CD4-positive, alpha-beta T cell treated with Interleukin-15 for 1 hour (primary cell): ENCODE results near the gene MSH2.
"Not testable (repeated sequence)": the region's sequence is repeated elsewhere in the genome, so short reads cannot be mapped to it uniquely, and the experiment has no call there.

Source experiments
- DNase-seq: peaks from one replicate; pipeline ENCODE4 v3.0.0-alpha.2; 2020

MSH2 gene

DNA sequence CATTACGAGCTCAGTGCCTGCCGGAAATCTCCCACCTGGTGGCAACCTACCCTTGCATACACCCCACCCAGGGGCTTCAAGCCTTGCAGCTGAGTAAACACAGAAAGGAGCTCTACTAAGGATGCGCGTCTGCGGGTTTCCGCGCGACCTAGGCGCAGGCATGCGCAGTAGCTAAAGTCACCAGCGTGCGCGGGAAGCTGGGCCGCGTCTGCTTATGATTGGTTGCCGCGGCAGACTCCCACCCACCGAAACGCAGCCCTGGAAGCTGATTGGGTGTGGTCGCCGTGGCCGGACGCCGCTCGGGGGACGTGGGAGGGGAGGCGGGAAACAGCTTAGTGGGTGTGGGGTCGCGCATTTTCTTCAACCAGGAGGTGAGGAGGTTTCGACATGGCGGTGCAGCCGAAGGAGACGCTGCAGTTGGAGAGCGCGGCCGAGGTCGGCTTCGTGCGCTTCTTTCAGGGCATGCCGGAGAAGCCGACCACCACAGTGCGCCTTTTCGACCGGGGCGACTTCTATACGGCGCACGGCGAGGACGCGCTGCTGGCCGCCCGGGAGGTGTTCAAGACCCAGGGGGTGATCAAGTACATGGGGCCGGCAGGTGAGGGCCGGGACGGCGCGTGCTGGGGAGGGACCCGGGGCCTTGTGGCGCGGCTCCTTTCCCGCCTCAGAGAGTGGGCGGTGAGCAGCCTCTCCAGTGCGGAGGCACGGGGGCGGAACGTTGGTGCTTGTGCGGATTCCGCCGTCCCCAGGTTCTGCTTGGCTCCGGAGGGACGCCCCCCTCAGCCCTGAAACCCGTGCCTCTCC, at the start of gene MSH2:
MSH2 (plus strand) TSS at position 352 of the 804 bp plus-strand sequence; CDS start at position 388, 36 bp downstream.
- DNase-seq = peak; percentile 92

DNA sequence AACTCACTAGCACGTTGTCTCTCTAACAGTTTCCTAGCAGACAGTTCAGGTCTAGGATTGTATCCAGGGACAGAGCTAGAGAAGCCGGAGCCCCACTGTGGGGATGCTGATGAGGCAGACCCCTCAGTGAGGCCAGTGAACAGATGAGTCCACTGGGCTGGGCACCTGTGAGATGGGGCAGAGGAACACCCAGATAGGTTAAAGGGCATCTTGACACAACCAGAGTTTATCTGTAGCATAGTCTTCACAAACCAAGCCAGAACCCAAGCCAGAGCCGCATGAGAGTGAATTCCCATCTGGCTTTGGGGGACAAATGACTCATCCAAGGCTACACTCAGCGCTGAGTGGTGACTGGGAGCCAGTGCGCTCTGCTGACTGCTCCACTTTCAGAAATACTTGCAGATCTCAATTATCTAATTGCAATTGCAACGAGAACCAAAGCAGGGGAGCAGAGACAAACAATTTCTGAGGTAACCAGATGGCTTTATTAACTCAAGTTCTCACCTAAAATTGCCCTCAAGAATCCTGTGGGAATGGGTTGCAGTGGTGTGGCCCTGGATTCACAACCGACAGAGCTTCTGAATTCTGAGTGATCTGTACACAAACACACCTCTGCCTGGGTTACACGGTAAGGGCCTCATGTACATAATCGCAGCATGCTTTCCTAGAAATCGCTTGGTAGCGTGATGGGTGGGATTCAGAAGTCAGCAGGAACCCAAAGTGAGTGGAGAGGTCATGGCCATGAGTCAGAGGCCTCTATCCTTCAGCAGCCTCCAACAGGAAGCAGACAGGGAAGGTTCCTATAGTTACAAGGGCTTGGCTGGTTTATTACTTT, 48.7 kb upstream of the MSH2 start:
- DNase-seq = no peak

DNA sequence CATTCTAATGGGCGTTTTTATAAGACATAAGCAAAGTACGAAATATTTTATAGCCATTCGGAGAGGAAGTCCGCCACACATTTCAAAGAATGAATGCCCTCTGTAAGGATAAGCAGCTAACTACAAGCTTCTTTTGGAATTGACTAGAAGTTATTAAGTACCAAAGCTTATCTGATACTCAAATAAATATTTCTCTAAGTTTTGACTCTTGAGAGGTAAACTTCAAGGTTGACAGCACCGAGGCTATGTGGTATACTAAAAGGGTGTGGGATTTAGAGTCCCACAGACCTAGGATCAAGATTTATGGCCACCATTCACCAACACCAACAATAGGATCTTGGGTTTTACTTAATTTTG, 48.1 kb upstream of the MSH2 start:
- DNase-seq = no peak

DNA sequence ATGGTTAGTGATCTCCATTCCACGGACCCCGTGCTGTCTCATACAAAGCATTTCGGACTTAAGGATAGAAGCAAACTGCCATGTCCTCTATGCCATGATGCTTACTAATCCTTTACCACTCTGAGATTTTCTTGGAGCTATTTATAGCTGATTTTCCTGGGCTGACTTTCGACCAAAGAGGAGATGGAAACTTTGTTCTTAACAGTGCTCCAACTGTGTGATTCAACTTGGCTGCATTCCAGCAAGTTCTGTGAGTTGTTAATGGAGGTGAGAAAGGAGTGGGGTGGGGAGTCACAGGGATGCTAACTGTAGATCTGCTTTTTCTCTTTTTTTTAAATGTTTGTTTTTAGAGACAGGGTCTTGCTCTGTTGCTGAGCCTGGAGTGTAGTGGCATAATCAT, 45.5 kb upstream of the MSH2 start:
- DNase-seq = no peak

DNA sequence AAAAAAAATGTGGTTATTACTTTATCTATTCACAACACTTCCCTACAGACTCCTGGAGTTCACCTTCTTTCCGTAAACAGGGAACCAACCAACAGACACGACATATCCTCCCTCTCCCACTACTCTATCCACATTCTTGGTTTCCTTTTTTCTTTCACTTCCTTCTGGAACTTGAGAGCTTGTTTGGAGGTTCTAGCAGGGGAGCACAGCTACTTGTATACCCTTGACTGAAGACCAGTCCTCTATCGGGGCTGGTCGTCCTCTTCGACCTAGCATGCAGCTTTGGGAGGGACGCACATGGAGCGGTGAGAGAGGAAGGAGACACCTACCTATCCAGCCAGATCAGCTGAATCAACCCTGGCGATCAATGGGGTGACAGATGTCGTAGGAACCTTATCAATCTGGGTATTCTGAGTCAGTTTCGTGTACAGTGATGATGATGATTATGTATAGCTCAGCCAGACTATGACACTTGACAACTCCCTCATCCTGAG, 43.5 kb upstream of the MSH2 start:
- DNase-seq = no peak

DNA sequence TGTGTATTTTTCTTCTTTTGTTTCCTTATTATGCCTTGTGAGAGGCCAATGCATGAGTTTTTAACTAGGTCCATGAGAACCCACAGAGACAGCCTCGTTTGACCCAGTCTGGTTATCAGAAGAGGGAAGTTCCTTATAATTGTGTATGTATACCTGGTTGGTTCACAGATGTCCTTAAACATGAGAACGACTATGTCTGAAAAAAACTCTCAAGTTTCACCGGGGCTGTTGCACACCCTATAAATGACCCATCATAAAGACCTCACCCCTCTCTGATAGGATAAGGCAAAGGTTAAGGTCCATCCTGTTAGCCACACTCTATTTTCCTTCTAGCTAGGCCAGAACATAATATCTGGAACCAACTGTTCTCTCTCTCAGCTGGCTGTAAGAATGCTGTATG, 42.7 kb upstream of the MSH2 start:
- DNase-seq = no peak

DNA sequence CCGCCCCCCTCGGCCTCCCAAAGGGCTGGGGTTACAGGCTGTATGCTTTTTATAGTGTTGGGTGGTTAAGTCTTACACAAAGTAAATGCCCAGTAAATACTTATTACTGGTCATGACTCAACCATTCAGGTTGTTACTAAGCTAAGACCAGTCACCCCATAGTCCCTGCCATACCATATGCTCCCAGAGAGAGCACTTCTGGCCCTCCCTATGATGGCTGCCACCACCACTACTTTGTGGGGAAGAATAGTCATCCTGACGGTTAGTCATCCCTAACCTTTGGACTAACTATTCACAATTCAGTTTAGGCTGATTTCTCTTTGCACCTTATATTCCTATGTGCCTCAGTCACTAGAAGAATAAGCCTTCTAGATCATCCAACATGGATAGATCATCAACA, 42.0 kb upstream of the MSH2 start:
- no peak for DNase-seq

DNA sequence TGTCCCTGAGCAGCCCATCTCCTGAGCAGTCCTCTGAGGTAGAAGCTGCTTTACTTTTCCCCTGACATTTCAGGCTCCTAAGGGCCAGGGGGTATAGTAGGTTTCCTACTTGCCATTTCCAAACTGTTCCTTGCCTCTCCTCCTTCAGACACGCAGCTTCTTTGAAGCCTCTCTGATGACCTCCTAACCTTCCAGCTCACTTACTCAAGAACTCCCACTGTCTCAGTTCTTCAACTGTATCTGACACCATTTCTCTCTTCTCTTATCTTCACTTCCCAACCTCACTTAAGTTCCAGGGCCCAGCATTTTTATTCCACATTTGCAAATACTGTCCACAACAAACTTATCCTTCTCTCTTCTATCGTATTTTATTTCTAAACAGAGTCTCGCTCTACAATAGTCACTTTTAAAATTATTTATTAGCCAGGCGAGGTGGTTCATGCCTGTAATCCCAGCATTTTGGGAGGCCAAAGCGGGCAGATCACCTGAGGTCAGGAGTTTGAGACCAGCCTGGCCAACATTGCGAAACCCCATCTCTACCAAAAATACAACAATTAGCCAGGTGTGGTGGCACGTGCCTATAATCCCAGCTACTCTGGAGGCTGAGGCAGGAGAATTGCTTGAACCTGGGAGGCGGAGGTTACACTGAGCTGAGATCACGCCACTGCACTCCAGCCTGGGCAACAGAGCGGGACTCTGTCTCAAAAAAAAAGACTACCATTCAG, 41.3 kb upstream of the MSH2 start:
- DNase-seq = not testable (repeated sequence)

DNA sequence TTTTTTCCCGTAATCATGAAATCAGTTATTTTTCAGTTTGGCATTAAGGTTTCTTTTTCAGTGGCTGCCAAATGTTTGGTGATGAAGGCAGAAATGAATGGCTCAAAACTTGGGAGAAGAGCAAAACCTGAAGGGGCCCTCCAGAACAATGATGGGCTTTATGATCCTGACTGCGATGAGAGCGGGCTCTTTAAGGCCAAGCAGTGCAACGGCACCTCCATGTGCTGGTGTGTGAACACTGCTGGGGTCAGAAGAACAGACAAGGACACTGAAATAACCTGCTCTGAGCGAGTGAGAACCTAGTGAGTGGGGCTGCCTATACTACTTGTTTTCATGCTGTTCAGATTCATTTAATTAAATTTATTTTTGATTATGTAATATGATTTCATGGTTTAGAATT, 29.2 kb upstream of the MSH2 start:
- no peak for DNase-seq

DNA sequence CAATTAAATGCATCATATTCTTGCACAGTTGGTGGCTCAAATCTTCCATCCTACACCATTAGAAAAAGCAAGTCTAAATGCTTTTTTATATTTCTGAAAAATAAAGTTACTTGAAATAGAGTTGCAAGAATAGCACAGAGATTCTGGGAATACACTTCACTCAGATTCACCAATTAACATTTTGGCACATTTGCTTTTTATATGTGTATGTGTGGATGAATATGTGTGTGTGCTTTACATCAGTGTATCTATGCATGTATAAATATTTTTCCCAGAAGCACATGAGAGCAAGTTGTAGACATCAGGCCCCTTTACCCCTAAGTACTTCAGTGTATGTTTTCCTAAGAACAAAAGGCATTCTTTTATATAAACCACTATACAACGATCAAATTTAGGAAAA, 27.6 kb upstream of the MSH2 start:
- DNase-seq = no peak

DNA sequence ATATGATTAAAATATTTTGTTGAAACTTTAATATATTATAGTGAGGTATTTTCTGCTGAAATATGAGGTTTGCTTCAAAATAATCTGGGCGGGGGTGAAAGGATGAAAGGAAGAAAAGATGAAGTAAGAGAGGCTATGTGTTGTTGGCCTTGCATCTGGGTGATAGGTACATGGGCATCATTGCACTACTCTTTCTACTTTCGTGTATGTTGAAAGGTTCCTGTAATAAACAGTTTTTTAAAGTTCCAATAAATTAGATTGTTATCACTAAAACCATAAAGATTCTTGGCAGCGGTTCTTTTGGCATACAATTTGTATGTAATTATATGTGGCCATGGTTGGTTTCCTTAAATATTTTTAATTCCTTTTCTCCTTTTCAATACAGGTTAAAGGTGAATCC, 23.6 kb upstream of the MSH2 start:
- DNase-seq = no peak

DNA sequence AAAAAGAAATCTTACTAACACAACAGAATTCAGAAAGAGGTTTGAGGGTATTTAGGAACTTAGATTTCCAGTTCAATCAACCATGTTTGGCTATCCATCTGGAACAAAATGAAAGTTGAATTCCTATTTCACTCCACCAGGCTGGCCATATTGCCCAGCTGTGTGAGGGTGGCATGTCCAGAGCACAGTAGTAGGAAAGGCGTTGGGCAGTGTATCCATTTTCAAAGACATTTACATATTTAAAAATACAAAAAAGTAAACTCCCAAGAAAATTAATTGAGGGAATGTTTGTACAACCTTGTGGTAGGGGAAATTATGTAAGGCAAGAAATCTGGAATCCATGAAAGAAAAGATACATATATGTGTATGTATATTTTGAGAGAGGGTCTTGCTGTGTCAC, 21.5 kb upstream of the MSH2 start:
- no peak for DNase-seq

DNA sequence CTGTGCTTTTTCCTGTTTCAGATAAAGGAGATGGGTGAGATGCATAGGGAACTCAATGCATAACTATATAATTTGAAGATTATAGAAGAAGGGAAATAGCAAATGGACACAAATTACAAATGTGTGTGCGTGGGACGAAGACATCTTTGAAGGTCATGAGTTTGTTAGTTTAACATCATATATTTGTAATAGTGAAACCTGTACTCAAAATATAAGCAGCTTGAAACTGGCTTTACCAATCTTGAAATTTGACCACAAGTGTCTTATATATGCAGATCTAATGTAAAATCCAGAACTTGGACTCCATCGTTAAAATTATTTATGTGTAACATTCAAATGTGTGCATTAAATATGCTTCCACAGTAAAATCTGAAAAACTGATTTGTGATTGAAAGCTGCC, 16.4 kb upstream of the MSH2 start:
- no peak for DNase-seq

DNA sequence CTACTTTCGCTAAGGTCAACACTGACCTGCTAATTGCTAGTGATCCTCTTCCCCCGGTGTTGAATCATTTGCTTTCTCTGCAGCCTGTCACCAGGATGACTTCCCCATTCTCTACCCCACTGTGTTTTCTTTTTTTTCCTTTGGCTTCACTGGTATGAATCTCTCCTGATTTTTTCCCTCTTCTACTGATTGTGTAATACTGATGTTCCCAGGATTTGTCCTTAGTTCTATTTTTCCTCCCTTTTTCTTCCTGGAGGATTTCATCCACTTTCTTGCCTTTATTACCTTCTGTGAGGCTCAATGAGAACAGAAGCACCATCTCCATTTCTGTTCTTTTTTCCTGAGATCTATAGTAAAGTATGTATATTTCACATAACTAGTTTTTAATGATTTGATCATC, 14.1 kb upstream of the MSH2 start:
- DNase-seq = no peak

DNA sequence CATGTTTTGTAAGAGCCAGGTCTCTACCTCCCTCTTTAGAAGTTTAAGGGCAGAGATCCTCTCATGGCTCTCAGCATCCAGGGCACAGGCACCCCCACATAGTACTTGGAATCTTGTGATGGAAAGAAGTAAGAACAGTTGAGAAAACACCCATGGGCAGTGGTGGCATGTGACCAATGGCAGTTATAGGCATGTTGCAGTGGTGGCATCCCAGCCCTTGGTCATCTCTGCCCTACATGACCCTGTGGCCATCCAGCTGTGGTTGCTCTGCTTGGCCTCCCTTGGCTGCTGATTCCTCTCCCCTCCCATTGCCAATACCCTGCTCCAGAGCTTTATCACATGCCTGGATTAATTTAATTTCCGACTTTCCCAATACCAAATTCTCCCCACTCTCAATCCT, 13.3 kb upstream of the MSH2 start:
- DNase-seq = no peak

DNA sequence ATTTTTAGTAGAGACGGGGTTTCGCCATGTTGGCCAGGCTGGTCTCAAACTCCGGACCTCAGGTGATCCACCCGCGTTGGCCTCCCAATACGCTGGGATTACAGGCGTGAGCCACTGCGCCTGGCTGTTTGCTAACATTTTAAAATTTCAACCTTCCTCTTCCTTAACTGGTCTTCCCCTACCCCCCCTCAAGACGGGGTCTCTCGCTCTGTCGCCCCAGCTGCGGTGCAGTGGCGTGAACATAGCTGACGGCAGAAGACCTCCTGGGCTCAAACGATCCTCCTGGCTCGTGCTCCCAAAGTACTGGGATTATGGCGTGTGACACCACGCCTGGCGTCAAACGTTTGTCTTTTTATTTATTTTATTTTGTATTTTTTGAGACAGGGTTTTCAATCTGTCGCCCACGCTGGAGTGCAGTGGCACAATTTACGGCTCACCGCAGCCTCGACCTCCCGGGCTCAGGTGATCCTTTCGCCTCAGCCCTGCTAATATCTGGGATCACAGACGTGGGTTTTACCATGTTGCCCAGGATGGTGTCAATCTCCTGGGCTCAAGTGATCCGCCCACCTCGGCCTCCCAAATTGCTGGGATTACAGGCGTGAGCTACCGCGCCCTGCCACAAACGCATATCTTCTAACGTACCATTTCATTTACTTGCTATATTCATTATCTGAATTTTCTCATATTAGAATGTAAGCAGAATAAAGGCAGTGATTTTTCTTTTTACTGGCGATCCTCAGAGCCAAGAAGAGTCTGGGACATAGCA, 984 bp upstream of the MSH2 start:
- DNase-seq = no peak

DNA sequence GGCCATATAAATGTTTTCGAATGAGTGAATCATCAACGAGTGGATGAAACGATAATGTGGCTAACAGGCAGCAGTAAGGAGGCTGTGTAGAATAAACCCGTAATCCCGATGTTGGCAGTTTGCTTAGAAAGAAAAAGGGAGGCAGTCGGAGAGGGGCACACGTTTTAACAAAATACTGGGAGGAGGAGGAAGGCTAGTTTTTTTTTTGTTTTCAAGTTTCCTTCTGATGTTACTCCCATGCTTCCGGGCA, 476 bp upstream of the MSH2 start:
- no peak for DNase-seq

DNA sequence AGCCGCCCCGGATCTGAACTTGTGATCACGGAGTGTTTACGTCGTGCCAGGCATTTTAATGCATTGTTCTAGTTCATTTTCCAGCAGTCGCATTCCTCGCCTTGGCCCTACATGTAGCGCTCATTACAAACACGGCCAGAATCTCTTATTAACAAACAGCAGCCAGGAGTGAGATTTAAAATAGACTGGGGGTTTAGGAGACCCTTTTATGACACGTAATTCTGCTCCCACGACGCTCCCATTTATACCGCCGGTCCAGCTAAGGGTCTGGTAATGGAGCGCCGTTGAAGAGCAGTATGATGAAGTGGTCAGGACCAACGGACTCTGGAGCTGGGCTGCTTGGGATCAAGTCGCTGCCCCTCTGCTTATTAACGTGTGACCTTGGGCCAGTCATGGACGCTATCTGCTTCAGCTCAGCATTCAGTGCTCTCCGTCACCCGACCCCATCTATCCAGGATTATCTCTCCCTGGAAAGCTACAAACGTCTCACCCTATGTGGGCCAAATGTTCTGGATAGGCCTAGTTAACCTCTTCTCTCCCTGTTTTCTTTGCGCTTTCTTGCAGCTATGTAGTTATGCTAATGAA, 745 bp downstream of the MSH2 start:
- no peak for DNase-seq

DNA sequence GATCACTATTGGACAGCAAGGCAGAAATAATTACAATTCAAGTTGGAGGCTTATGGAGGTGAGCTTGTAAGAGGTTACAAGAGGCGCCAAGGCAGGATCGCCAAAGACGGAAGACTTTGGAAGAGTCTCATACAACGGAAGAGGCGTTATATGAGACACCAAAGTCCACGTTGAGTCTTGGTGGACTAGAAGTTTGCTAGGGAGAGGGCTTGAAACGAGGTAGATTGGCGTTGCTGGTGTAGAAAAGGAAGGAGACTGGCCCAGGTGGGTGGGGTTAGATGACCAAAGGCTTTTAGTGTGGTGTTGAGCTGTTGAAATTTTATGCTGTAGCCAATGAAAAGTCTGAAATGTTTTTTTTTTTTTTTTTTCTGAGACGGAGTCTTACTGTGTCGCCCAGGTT, 1.4 kb downstream of the MSH2 start:
- no peak for DNase-seq

DNA sequence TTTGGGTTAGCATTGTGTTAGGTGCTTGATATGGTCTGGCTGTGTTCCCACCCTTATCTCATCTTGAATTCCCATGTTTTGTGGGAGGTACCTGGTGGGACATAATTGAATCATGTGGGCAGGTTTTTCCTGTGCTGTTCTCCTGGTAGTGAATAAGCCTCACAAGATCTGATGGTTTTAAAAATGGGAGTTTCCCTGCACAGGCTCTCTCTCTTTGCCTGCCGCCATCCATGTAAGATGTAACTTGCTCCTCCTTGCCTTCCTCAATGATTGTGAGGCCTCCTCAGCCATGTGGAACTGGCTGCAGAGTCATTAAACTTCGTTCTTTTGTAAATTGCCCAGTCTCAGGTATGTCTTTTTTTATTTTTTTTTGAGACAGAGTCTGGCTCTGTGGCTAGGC, 2.8 kb downstream of the MSH2 start:
- DNase-seq = no peak

DNA sequence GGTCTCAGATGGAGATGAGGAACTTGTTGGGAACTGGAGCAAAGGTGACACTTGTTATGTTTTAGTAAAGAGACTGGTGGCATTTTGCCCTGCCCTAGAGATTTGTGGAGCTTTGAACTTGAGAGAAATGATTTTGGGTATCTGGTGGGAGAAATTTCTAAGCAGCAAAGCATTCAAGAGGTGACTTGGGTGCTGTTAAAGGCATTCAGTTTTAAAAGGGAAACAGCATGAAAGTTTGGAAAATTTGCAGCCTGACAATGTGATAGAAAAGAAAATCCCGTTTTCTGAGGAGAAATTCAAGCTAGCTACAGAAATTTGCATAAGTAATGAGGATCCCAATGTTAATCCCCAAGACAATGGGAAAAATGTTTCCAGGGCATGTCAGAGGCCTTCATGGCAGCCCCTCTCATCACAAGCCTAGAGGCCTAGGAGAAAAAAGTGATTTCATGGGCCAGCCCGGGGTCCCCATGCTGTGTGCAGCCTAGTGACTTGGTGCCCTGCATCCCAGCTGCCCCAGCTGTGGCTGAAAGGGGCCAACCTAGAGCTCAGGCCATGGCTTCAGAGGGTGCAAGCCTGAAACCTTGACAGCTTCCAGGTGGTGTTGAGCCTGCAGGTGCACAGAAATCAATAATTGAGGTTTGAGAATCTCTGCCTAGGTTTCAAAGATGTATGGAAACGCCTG, 3.8 kb downstream of the MSH2 start:
- not testable (repeated sequence) for DNase-seq

DNA sequence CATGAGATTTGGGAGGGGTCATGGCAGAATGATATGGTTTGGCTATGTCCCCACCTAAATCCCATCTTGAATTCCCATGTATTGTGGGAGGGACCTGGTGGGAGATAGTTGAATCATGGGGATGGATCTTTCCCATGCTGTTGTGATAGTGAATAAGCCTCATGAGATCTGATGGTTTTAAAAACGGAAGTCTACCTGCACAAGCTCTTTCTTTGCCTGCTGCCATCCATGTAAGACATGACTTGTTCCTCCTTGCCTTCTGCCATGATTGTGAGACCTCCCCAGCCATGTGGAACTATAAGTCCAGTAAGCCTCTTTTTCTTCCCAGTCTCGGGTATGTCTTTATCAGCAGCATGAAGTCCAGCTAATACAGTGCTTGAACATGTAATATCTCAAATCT, 5.0 kb downstream of the MSH2 start:
- DNase-seq = not testable (repeated sequence)
